ENCODE measurements around the gene CASP9.

GRCh38 chr1:15519625-15520024 is 4.4 kb downstream of the CASP9 start:
- TF ChIP-seq CTCF (IDR thresholded peaks at IDR 0.05) (no peak), POLR2A (IDR thresholded peaks at IDR 0.05) (no peak)

All from lower leg skin (tissue), 3 donors.